ENCODE results near the gene AKAP17A.

DNA sequence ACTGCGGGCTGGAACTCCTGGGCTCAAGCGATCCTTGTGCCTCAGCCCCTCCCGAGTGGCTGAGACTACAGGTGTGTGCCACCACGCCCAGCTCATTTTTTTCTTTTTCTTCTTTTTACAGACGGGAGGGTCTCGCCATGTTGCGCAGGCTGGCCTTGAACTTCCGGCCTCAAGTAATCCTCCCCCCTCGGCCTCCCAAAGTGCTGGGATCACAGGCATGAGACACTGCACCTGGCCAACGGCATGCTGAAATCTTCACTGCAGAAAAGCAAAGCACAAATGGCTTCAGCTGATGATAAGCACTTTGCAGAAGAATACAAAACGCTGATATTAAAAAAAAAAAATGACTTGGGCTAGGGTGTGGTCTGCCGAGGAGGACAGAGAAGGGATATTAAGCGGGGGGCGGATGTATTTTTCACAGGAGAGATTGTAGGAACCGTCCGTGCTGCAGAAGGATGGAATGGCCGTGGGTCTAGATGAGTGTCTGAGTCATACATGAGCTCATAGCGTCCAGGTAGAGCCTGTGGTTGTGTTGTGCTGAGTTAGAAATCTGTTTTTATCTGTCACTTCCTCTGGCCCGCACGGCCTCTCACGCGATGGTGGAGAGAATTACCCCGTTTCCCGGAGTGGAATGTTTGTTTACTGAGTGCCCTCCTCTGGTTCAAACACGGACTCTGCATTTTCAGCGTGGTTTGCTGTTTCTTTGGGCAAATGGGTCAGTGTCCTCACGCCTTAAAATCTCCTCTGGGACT lies 8.5 kb upstream of the AKAP17A start:
- TF ChIP-seq, protein P1, sequence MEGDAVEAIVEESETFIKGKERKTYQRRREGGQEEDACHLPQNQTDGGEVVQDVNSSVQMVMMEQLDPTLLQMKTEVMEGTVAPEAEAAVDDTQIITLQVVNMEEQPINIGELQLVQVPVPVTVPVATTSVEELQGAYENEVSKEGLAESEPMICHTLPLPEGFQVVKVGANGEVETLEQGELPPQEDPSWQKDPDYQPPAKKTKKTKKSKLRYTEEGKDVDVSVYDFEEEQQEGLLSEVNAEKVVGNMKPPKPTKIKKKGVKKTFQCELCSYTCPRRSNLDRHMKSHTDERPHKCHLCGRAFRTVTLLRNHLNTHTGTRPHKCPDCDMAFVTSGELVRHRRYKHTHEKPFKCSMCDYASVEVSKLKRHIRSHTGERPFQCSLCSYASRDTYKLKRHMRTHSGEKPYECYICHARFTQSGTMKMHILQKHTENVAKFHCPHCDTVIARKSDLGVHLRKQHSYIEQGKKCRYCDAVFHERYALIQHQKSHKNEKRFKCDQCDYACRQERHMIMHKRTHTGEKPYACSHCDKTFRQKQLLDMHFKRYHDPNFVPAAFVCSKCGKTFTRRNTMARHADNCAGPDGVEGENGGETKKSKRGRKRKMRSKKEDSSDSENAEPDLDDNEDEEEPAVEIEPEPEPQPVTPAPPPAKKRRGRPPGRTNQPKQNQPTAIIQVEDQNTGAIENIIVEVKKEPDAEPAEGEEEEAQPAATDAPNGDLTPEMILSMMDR (IDR thresholded peaks at IDR 0.05; ENCODE audit: low read depth, low read length) = no peak
- TF ChIP-seq POLR2A (IDR thresholded peaks at IDR 0.05; ENCODE audit: extremely low read depth, insufficient read length) = no peak

Measured in NB4 (cell line).